HepG2 (cell line): ENCODE data around the gene SLC29A1. TPM values are rescaled to one million over a fixed set of nuclear protein-coding genes. Genes with fewer than 3 reads are reported as not detected.

Experiments used
- ATF3 ChIP-seq: sonication (generic); formaldehyde crosslinking; IDR thresholded peaks from 2 replicates; pipeline ENCODE4 v1.4.0; 2020; ENCODE audit warnings: missing genetic modification reagents
- CEBPB ChIP-seq: IDR thresholded peaks from 2 replicates; pipeline ENCODE4 v1.6.1; 2011; ENCODE audit warnings: low read depth, low read length, improper control_type of control experiment, borderline replicate concordance
- GTF3A ChIP-seq: sonication (generic); formaldehyde crosslinking; conservative IDR thresholded peaks from 2 replicates; pipeline ENCODE4 v1.4.0; 2020; ENCODE audit warnings: mild to moderate bottlenecking, missing genetic modification reagents
- KAT7 ChIP-seq: IDR thresholded peaks from 2 replicates; pipeline ENCODE4 v1.6.1; 2018; ENCODE audit warnings: borderline replicate concordance, missing compliant biosample characterization
- KDM5B ChIP-seq: sonication (generic); formaldehyde crosslinking; IDR thresholded peaks from 2 replicates; pipeline ENCODE4 v1.4.0; 2020; ENCODE audit warnings: missing genetic modification reagents, mild to moderate bottlenecking, borderline replicate concordance
- MYC ChIP-seq: sonication (generic); formaldehyde crosslinking; IDR thresholded peaks from 2 replicates; pipeline ENCODE4 v1.9.0; 2021; ENCODE audit warnings: missing genetic modification reagents, borderline replicate concordance
- NKX3-1 ChIP-seq: sonication (generic); formaldehyde crosslinking; IDR thresholded peaks from 2 replicates; pipeline ENCODE4 v1.5.0; 2020; ENCODE audit warnings: missing genetic modification reagents
- PCBP2 ChIP-seq: fragments of 200-400 bp; formaldehyde crosslinking; optimal IDR thresholded peaks from 2 replicates; pipeline ENCODE3; 2018; ENCODE audit warnings: low read length, low read depth; ENCODE audit not compliant: poor library complexity, severe bottlenecking
- SRSF1 ChIP-seq: fragments of 200-400 bp; formaldehyde crosslinking; optimal IDR thresholded peaks from 2 replicates; pipeline ENCODE3; 2017; ENCODE audit warnings: mild to moderate bottlenecking, low read depth, low read length, moderate library complexity
- TBX3 ChIP-seq: fragments of 450-650 bp; IDR thresholded peaks from 2 replicates; pipeline ENCODE4 v1.6.1; 2017; ENCODE audit warnings: antibody characterized with exemption, mild to moderate bottlenecking, inconsistent platforms, borderline replicate concordance
- ZFP90 ChIP-seq: sonication (generic); formaldehyde crosslinking; IDR thresholded peaks from 2 replicates; pipeline ENCODE4 v1.8.0; 2022; ENCODE audit warnings: missing genetic modification reagents, mild to moderate bottlenecking, inconsistent platforms, borderline replicate concordance
- ZMYM3 ChIP-seq: sonication (generic); formaldehyde crosslinking; IDR thresholded peaks from 2 replicates; pipeline ENCODE4 v1.5.1; 2020; ENCODE audit warnings: mild to moderate bottlenecking, missing genetic modification reagents
- ZNF24 ChIP-seq: fragments of 450-650 bp; IDR thresholded peaks from 2 replicates; pipeline ENCODE4 v1.6.1; 2017; ENCODE audit warnings: antibody characterized with exemption, mild to moderate bottlenecking
- ZNF292 ChIP-seq: sonication (generic); formaldehyde crosslinking; IDR thresholded peaks from 2 replicates; pipeline ENCODE4 v1.8.1; 2022; ENCODE audit warnings: mild to moderate bottlenecking, low read depth, missing genetic modification reagents, borderline replicate concordance
- ZNF296 ChIP-seq: sonication (generic); formaldehyde crosslinking; conservative IDR thresholded peaks from 2 replicates; pipeline ENCODE4 v1.5.0; 2020; ENCODE audit warnings: mild to moderate bottlenecking, missing genetic modification reagents
- ZNF3 ChIP-seq: IDR thresholded peaks from 2 replicates; pipeline ENCODE4 v1.7.0; 2017; ENCODE audit warnings: inconsistent platforms
- ZNF431 ChIP-seq: sonication (generic); formaldehyde crosslinking; IDR thresholded peaks from 2 replicates; pipeline ENCODE4 v1.9.0; 2022; ENCODE audit warnings: missing genetic modification reagents, low read depth, mild to moderate bottlenecking, borderline replicate concordance
- ZNF546 ChIP-seq: sonication (generic); formaldehyde crosslinking; conservative IDR thresholded peaks from 2 replicates; pipeline ENCODE4 v1.8.1; 2023; ENCODE audit warnings: mild to moderate bottlenecking, missing genetic modification reagents
- ZNF720 ChIP-seq: sonication (generic); formaldehyde crosslinking; IDR thresholded peaks from 2 replicates; pipeline ENCODE4 v1.4.0; 2020; ENCODE audit warnings: missing genetic modification reagents
- polyA plus RNA-seq, 8 experiments: library from polyadenylated mRNA; depleted of rRNA in 3 of 8; stranded (reverse) in 7 of 8; unstranded in 1 of 8; fragments of >200 nt; fragmentation: Illumina TruSeq in 4 of 8; extraction: Trizol in 4 of 8; gene quantifications; 2 replicates each; pipeline versions ENCODE4 v1.2.1 to v1.2.3, GENCODE V29; 2011 to 2016; ENCODE audit warnings: low read depth in 4 of 8, missing spikeins in 1 of 8, mixed read lengths in 1 of 8; ENCODE audit not compliant: insufficient read depth in 1 of 8
- total RNA-seq, 5 experiments: library from RNA; depleted of rRNA; stranded (reverse); fragments of >200 nt; fragmentation: Illumina TruSeq; extraction: Trizol; gene quantifications; 2 replicates each; pipeline ENCODE4 v1.2.3, GENCODE V29; 2016; ENCODE audit warnings: low read depth in 1 of 5
- TF ChIP-seq, protein P1 (sequence below): sonication (generic); formaldehyde crosslinking; IDR thresholded peaks from 2 replicates; pipeline ENCODE4 v1.5.0; 2020; ENCODE audit warnings: mild to moderate bottlenecking, missing genetic modification reagents, borderline replicate concordance

The SLC29A1 gene
- total and polyA plus RNA-seq, 2 of the 13 experiments (the other 11 are each of a cell fraction or from before 2014, with no cell fraction given) = 43.2 to 106 TPM

GRCh38 chr6:44255105-44255808, 31.9 kb downstream of the SLC29A1 start (continued):
- no peak for TF ChIP-seq ZFP90 (CRISPR knock-in tag)
- TF ChIP-seq CEBPB = no peak
- TF ChIP-seq, protein P1, sequence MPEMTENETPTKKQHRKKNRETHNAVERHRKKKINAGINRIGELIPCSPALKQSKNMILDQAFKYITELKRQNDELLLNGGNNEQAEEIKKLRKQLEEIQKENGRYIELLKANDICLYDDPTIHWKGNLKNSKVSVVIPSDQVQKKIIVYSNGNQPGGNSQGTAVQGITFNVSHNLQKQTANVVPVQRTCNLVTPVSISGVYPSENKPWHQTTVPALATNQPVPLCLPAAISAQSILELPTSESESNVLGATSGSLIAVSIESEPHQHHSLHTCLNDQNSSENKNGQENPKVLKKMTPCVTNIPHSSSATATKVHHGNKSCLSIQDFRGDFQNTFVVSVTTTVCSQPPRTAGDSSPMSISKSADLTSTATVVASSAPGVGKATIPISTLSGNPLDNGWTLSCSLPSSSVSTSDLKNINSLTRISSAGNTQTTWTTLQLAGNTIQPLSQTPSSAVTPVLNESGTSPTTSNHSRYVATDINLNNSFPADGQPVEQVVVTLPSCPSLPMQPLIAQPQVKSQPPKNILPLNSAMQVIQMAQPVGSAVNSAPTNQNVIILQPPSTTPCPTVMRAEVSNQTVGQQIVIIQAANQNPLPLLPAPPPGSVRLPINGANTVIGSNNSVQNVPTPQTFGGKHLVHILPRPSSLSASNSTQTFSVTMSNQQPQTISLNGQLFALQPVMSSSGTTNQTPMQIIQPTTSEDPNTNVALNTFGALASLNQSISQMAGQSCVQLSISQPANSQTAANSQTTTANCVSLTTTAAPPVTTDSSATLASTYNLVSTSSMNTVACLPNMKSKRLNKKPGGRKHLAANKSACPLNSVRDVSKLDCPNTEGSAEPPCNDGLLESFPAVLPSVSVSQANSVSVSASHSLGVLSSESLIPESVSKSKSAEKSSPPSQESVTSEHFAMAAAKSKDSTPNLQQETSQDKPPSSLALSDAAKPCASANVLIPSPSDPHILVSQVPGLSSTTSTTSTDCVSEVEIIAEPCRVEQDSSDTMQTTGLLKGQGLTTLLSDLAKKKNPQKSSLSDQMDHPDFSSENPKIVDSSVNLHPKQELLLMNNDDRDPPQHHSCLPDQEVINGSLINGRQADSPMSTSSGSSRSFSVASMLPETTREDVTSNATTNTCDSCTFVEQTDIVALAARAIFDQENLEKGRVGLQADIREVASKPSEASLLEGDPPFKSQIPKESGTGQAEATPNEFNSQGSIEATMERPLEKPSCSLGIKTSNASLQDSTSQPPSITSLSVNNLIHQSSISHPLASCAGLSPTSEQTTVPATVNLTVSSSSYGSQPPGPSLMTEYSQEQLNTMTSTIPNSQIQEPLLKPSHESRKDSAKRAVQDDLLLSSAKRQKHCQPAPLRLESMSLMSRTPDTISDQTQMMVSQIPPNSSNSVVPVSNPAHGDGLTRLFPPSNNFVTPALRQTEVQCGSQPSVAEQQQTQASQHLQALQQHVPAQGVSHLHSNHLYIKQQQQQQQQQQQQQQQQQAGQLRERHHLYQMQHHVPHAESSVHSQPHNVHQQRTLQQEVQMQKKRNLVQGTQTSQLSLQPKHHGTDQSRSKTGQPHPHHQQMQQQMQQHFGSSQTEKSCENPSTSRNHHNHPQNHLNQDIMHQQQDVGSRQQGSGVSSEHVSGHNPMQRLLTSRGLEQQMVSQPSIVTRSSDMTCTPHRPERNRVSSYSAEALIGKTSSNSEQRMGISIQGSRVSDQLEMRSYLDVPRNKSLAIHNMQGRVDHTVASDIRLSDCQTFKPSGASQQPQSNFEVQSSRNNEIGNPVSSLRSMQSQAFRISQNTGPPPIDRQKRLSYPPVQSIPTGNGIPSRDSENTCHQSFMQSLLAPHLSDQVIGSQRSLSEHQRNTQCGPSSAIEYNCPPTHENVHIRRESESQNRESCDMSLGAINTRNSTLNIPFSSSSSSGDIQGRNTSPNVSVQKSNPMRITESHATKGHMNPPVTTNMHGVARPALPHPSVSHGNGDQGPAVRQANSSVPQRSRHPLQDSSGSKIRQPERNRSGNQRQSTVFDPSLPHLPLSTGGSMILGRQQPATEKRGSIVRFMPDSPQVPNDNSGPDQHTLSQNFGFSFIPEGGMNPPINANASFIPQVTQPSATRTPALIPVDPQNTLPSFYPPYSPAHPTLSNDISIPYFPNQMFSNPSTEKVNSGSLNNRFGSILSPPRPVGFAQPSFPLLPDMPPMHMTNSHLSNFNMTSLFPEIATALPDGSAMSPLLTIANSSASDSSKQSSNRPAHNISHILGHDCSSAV (CRISPR knock-in tag) = no peak
- no peak for TF ChIP-seq ZNF296
- TF ChIP-seq KAT7 = no peak
- no peak for TF ChIP-seq KDM5B
- TF ChIP-seq ZNF3 (CRISPR knock-in tag) = no peak
- TF ChIP-seq TBX3 = no peak
- TF ChIP-seq ZNF431 (CRISPR knock-in tag) = no peak
- no peak for TF ChIP-seq ZMYM3 (CRISPR knock-in tag)
- TF ChIP-seq GTF3A (CRISPR knock-in tag) = no peak
- no peak for TF ChIP-seq ZNF720 (CRISPR knock-in tag)
- TF ChIP-seq ZNF546 = no peak
- TF ChIP-seq PCBP2 = no peak
- TF ChIP-seq ZNF292 (CRISPR knock-in tag) = no peak
- TF ChIP-seq MYC (CRISPR knock-in tag) = no peak
- TF ChIP-seq ZNF24 = no peak
- no peak for TF ChIP-seq ATF3
- TF ChIP-seq SRSF1 = no peak
- no peak for TF ChIP-seq NKX3-1 (CRISPR knock-in tag)
